ENCODE measurements around the gene PCDH8. TPM values are rescaled to one million over a fixed set of nuclear protein-coding genes. Genes with fewer than 3 reads are reported as not detected.
"Not testable (repeated sequence)": the region's sequence is repeated elsewhere in the genome, so short reads cannot be mapped to it uniquely, and the experiment has no call there.

The PCDH8 gene
- total RNA-seq, 1 donor from 2014 or later = not detected

GRCh38 chr13:52850072-52850395, 1.6 kb upstream of the PCDH8 start:
- DNase-seq = no peak

- DNase-seq = no peak
These were observed 1.0 kb upstream of the PCDH8 start for GRCh38 chr13:52849291-52850071.

- DNase-seq = no peak
These were observed 583 bp downstream of the PCDH8 start for GRCh38 chr13:52847682-52848432.

GRCh38 chr13:52847322-52847681, 1.1 kb downstream of the PCDH8 start:
- DNase-seq = no peak

GRCh38 chr13:52846567-52847321, 1.7 kb downstream of the PCDH8 start:
- peak; percentile 54 for DNase-seq

GRCh38 chr13:52845766-52846566, 2.5 kb downstream of the PCDH8 start:
- peak; percentile 51 for DNase-seq

- DNase-seq = peak; percentile 4
These were observed 3.1 kb downstream of the PCDH8 start for GRCh38 chr13:52845334-52845761.

GRCh38 chr13:52844836-52845235, 3.6 kb downstream of the PCDH8 start:
- DNase-seq = no peak

GRCh38 chr13:52842441-52842840, 6.0 kb downstream of the PCDH8 start:
- no peak for DNase-seq

- DNase-seq = no peak
These were observed 8.4 kb downstream of the PCDH8 start for GRCh38 chr13:52840066-52840465.

- DNase-seq = no peak
These were observed 9.9 kb downstream of the PCDH8 start for GRCh38 chr13:52838433-52839107.

- DNase-seq = no peak
These were observed 10.6 kb downstream of the PCDH8 start for GRCh38 chr13:52837850-52838249.

GRCh38 chr13:52835071-52835839, 13.2 kb downstream of the PCDH8 start:
- no peak for DNase-seq

- DNase-seq = no peak
These were observed 15.1 kb downstream of the PCDH8 start for GRCh38 chr13:52833296-52833875.

- DNase-seq = no peak
These were observed 16.1 kb downstream of the PCDH8 start for GRCh38 chr13:52832313-52832712.

GRCh38 chr13:52830946-52831345, 17.5 kb downstream of the PCDH8 start:
- no peak for DNase-seq

GRCh38 chr13:52827839-52828238, 20.6 kb downstream of the PCDH8 start:
- DNase-seq = no peak

- DNase-seq = not testable (repeated sequence)
These were observed 30.6 kb downstream of the PCDH8 start for GRCh38 chr13:52817886-52818285.

- no peak for DNase-seq
These were observed 33.1 kb downstream of the PCDH8 start for GRCh38 chr13:52815330-52815729.

- DNase-seq = no peak
These were observed 35.5 kb downstream of the PCDH8 start for GRCh38 chr13:52812941-52813340.

- no peak for DNase-seq
These were observed 36.6 kb downstream of the PCDH8 start for GRCh38 chr13:52811841-52812240.
